ENCODE results near the gene OR5B12.
"Not testable (repeated sequence)": the region's sequence is repeated elsewhere in the genome, so short reads cannot be mapped to it uniquely, and the experiment has no call there.

OR5B12 gene

DNA sequence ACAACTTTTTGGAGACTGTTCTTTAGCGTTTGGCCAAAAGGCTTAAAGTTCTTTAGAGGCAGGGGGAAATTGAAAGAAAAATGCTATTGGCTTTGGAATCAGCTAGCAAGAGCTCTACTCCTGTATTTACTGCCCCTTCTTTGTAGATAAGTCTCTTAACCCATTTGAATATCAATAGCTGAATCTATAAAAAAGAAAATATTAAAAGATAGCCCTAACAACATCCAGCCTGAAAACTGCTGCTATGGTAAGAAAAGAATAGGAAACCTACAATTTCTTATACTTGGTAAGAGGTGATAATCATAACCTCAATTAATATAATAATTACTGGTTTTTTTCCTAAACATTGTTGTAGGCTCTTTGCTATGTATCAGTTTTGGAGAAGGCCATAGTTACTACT is at the start of gene OR5B12:
TSS of gene OR5B12 (minus strand) at position 101 of the 400 bp plus-strand sequence. CDS start 2,085 bp downstream, outside the sequence.
- DNase-seq: no peak

DNA sequence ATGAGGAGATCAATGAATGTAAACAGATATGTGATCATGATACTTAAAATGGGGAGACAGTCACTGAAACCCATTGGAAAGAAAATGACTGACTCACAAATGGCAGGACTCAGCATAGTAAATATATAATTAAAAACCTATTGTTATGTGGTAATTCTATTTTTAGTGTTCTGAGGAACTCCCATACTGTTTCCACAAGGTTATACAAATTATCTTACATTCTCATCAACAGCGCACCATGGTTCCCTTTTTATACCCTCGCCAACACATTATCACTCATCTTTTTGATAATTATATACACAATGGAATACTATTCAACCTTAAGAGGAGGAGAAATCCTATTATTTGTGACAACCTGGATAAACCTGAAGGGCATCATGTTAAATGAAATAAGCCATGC is 48.8 kb upstream of the OR5B12 start:
- DNase-seq: no peak

DNA sequence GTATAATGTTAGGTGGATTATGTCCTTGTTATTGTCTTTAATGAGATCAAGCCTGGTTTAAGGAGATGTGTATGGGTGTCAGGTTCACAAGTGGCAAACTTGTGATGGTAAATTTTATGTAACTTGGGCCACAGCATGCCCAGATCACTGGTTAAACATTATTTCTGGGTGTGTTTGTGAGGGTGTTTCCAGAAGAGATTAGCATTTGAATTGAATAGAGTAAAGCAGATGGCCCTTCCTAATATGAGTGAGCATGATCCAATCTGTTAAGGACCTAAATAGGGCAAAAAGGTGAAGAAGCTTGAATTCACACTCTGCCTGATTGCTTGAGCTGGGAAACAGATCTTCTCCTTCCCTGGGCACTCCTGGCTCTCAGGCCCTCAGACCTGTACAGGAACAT is 45.1 kb upstream of the OR5B12 start:
- no peak for DNase-seq

DNA sequence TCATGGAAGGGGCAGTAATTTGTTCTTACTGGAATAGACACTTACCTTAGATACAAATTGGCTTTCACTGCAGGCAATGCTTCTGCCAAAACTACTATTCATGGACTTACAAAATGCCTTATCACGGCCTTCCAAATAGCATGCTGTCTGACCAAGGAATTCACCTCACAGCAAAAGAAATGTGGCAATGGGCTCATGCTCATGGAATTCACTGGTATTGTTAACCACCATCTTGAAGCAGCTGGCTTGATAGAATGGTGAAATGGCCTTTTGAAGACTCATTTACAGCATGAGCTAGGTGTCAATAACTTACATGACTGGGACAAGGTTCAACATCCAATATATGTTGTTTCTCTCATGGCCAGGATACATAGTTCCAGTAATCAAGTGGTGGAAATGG is 43.9 kb upstream of the OR5B12 start:
- no peak for DNase-seq

DNA sequence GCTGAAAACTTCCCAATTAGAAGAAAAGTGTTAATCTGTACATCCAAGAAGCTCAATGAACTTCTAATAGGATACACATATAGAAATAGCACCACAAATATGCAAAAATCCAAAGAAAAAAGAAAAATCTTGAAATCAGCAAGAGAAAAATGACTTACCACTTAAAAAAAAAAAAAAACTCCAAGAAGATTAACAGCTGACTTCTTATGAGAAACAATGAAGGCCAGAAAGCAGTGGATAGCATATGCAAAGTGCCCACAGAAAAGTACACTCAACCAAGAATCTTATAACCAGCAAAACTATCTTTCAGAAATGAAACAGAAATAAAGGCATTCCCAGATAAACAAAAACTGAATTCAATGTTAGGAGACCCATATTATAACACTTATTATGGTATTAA is 29.9 kb upstream of the OR5B12 start:
- DNase-seq: no peak

DNA sequence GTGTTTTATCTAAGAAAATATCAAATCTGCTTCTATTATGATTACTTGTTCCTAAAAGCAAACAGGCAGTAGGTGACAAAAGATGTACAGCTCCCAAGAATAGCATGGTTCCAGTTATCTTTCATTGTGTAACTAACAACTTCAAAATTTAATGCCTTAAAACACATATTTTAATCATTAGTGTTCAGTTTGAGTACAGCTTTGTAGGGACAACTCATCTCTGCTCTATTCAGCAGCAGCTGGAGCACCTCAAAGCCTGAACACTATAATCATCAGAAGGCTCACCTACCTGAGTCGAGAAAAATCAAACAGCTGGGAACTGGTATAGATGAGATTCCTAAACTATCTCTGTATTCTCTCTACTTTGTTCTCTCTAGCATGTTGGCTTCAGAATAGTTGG is 24.3 kb upstream of the OR5B12 start:
- DNase-seq: no peak

DNA sequence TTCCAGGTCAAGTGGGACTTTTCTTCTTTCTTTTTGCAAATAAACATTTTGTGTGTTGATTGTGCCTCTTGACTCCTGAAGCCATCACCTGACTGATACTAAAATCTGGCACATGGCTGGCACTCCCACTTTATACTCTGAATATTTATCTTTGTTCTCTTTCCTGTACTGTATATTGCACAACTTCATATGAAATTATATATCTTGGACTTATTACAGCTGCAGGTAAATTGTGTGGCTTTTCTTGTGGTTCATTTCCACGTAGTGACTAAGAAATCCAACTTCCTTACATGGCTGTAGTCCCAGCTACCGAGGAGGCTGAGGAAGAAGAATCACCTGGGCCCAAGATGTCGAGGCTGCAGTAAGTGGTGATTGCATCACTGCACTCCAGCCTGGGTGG is 23.7 kb upstream of the OR5B12 start:
- DNase-seq: no peak

DNA sequence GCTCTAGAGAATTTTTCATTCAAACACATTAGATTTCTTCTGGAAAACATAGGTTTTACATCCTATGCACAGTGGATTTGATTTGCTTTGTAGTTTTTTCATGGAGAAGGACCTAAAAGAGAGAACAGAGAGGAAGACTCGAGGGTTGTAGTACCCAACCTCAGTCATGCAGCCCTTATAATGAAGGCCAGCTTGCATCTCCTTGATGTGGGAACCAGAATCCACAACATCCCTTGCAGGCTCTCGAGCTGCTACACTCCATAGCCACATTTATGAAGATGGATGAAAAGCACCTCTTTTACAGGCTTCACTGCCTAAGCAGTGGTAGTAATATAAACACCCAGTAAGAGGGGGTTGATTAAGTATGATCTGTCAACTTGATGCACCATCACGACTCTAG is 9.5 kb upstream of the OR5B12 start:
- no peak for DNase-seq

DNA sequence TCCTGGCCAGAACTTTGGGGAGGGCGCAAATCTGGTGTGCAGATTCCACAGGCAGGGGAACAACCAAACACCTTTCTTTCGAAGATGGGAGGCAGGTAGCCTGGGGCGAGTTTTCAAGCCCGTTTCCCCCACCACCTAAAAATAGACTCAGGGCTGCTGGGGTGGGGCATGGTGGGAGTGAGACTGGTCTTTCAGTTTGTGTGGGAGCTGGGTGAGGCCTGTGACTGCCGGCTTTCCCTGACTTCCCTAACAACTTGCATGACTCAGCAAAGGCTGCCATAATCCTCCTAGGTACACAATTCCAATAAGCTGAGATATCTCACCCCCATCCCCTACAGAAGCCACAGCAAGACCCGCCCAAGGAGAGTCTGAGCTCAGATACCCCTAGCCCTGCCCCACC is 4.3 kb upstream of the OR5B12 start:
- DNase-seq: no peak

DNA sequence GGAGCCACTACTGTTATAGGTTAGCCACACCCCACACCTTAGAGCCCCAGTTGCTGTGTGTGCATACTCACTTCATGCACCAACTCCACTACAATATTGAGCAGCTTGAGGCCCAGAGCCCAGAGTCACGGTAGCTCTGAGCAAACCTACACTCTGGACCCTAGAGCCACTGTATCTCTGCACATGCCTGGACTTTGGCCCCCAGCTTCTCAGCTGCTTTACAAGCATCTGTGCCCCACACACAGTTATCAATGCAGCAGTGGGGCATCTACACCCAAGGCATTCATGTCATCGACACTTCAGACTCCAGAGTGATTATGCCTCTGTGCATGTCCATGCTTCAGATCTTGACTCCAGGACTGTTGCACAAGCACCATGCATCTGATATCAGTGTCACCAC is 2.3 kb upstream of the OR5B12 start:
- no peak for DNase-seq

DNA sequence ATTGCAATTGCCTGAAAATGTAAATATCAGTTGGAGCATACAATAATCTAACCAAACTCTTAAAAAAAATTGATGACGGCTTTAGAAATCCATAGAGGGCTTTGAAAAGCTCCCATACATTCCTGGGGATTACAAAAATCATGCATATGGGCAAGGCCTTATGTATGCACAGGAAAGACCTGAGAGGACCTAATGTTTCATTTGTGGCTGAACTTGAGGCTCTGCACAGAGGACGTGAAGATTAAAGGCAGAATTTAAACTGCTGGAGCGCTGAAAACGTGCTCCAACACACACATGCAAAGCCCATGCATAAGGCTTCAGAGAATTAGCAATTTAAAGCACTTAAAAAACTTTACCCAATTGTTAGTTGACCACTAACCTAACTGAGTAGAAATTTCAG is 3.5 kb downstream of the OR5B12 start:
- DNase-seq: no peak

DNA sequence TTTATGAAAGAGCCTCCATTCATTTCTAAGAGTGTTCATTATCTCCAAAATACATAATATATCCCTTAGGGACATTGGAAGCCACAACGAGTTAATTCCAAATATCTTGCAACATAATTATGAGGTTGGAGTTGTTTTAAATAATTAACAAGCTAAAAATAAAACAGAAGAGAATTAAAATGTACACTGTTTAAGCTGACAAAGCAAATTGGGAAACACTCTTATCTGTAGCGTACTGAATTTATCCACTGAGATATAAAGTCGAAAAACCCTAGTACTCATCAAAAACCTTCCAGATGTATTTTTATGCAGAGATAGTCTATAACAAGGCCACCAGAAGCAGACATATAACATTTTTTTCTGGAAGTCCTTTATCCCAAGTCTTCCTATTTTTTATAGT is 7.8 kb downstream of the OR5B12 start:
- no peak for DNase-seq

DNA sequence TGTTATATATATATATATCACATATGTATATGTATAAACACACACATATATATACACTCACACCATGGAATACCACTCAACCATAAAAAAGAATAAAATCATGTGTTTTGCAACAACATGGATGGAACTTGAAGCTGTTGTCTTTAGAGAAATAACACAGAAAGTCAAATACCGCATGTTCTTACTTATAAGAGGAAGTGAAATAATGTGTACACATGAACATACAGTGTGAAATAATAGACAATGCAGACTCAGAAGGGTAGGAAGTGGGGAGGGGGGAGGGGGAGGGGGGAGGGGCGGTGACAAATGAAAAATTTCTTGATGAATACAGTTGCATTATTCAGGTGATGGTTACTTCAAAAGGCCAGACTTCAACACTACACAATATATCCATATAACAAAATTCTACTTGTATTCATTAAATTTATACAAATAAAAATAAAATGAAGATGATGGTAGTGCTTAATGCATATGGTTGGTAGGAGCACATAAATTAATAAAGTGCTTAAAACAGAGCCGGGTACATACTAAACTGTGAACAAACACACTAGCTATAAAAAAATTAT is 8.3 kb downstream of the OR5B12 start:
- no peak for DNase-seq

DNA sequence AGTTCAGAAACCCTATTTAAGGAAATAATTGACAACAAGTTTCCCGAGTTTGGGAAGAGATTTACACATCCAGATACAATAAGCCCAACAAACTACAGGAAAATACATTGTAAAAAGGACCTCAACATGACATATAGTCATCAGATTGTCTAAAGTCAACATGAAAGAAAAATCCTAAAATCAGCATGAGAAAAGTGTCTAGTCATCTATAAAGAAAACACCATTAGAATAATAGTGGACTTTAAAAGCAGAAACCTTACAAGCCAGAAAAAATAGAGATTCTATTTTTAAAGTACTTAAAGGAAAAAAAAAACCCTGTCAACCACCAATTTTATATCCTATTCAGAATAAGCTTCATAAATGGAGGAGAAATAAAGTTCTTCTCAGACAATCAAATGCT is 12.8 kb downstream of the OR5B12 start:
- DNase-seq: no peak

DNA sequence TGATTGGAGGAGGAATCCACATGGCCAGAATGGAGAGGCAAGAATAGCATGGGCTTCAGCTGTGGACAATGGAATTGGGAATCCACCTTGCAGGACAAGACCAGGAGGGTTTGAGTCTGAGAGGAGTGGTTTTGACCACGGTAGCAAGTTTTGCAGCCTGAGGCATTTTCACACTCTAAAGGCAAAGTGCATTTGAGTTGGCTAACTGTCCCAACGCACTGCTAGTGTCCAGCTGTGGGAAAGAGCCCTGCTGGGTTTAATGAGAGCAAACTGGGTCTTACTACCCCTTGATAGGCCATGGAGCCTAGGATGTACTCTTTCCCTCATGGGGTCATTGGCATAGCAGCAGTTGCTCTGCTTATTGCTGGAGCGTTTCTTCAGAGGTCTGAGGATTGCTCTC is 14.0 kb downstream of the OR5B12 start, which contains the start of gene OR5B2:
TSS of gene OR5B2 (minus strand) at position 101 of the 400 bp plus-strand sequence. CDS start 4,860 bp downstream, outside the sequence.
- DNase-seq: no peak

DNA sequence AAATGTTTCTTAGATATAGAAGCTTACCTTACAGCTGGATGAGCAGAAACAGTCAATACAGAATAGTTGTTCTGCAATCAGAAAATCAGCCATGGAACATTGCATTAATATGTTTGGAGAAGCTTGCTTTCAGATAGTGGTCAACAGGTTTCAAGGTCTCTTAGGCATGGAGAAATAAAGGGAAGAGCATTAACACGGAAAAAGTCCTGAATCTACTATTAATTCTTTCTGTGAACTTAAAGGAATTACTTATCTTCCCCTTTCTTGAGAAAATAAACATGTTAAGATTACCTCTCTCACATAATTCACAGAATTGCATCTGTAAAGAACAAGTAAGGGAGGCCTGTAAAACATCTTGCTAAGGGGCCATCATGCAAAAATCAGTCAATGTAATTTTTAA is 35.3 kb downstream of the OR5B12 start, which contains the start of gene OR5B3:
TSS of gene OR5B3 (minus strand) at position 101 of the 400 bp plus-strand sequence. CDS start 3,465 bp downstream, outside the sequence.
- DNase-seq: no peak

DNA sequence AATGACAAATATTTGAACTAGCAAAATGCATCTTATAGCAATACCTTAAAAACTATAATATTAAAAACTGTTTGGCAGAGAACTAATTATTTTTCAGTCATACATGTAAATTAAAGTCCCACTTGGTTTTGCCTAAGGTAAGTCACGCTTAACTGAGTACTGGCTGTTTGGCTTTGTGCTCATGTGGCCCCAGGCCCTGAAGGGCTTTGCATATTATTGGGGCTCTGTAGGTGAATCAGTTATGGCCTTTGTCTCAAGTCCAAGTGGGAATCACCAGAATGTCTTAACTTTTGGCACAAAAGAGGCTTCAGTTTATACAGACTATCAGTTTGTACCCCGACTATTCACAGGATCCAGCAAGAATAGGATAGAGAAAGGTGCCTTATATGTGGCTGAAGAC is 42.4 kb downstream of the OR5B12 start:
- DNase-seq: not testable (repeated sequence)

DNA sequence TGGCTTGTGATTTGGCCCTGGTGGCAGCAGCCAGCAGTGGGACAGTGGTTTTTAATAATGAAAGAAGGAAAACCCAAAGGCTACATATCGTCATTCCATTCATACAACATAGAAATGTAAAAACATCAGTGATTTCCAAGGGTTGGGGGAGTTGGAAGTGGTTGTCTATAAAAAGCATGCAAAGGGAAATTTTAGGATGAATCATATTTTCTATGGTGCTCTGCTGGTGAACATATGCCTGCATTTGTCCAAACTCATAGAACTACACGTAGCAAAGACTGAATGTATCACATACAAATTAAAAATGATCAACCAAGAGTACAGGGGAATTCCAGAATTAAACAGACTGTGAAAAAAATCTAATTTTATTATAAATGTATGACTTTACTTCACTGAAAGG is 46.5 kb downstream of the OR5B12 start:
- DNase-seq: no peak

DNA sequence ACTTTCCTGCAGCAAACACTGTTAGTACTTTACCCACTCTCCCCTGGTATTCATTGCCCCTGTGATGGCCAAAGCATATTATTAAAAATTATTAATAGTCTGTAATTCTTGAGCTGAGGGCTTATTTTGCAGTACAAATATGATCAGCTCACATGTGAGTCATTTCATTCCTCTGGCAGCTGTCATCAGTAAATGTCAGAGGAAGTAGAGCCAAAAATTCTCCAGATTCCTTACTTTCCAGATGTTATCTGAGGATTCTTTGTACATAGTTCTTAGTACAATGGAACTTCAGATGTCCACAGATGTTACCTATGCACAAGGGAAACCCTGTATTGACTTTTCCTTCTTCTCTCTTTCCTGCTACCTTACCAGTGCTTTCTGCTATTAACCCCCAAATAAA is 47.8 kb downstream of the OR5B12 start:
- DNase-seq: no peak

DNA sequence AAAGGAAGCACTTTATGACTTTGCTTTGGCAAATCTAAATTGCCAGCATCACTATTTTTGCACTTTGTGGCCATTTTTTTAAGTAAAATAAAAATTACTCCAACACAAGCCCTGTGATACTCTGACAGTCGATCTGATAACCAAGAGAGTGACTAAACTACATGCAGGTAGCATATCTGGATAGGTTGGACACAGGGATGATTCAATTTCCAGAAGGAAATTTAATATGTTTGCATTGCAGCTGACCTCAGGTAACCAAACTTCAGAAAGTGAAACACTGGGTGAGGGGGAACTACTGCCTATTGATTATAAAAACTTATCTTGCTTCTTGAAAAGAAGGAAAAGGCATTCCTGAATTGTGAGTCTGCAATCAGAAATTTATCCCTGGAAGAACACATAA is 49.3 kb downstream of the OR5B12 start:
- no peak for DNase-seq

DNA sequence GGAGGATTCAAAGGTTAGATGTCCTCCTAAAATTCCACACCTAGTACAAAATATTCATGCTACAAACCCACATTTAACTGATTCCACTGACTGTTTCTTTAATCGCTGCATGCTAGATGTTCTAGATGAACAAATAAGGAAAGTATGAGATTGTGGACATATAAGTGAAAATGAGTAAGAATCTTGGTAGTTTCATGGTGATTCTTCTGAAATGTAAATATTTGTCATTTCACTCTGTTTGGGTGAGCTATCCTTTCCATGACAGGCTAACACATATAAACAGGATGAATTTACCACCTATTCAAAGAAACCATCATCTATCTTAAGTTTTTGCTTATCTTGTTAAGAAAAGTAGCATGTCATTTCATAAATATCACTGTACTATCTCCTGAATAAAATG is 50.2 kb downstream of the OR5B12 start:
- no peak for DNase-seq

DNA sequence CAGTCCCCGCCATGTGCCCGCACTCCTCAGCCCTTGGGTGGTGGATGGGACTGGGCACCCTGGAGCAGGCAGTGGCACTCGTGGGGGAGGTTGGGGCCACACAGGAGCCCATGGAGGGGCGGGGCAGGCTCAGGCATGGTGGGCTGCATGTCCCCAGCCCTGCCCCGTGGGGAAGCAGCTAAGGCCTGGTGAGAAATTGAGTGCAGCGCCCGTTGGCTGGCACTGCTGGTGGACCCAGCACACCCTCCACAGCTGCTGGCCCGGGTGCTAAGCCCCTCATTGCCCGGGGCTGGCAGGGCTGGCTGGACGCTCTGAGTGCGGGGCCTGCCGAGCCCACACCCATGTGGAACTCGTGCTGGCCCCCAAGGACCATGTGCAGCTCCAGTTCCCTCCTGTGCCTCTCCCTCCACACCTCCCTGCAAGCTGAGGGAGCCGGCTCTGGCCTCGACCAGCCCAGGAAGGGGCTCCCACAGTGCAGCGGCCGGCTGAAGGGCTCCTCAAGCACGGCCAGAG is 51.4 kb downstream of the OR5B12 start:
- DNase-seq: no peak
